DMS 273 treated with DMSO at 0.1 percent for 48 hours (cell line): ENCODE measurements around the gene EMSY.

Experiments used
- DNase-seq: peaks from one replicate; lab custom pipeline; 2025; lab: John Stamatoyannopoulos, UW

The EMSY gene

GRCh38 chr11:76459299-76459698 is 14.5 kb downstream of the EMSY start:
- no peak for DNase-seq

DNA sequence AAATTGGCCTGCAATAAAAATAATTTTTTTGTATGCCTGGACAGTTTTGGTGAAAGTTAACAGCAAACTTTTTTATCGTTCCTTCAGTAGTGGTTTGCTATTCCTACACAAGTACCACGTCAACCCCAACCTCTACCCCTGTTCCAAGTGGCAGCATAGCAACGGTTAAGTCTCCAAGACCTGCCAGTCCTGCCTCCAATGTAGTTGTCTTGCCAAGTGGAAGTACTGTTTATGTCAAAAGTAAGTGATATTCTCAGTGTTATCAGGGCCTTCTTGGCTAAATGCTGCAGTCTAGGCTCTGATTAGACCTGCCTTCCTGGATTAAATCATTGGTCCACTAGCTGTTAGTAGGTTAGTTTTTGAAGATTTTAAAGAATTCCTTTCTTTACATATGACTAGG is 15.0 kb downstream of the EMSY start:
- DNase-seq: no peak

DNA sequence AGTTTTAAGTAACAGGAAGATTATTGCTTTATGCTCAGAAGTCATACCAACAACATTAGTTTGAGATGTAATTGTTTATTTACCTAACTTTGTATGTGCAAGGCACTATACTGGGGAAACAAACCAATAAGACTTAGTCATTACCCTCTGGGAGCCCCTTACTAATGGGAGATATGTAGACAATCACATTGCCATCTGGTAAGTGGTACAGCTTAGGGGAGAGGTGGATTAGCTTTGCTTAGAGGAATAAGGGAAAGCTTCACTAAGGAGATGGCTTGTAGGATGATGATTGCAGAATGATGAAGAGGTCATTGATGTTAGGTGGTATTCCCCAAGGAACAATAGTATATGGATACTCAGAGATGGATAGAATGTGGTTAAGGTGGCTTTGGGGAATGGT is 17.5 kb downstream of the EMSY start:
- no peak for DNase-seq

GRCh38 chr11:76465701-76466100 is 20.9 kb downstream of the EMSY start:
- DNase-seq: no peak

- no peak for DNase-seq
These were observed 21.8 kb downstream of the EMSY start for GRCh38 chr11:76466666-76467065.

DNA sequence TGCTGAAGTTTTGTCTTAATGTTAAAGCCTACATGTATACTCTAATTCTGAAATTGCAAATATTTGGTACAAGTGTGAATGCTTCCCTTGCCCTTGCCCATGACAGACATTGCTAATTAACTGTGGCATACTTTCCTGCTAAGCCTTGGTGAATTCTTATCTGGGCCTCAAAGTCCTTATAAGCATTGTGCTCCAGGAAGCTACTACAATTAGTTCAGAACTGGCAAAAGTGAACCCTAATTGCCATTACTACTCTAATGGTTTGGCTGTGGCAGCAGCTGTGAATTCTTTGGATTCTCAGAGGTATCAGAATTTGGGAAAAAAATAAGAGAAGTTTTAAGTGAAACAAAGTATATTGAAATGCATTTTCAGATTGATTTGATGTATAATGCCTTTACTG is 24.3 kb downstream of the EMSY start:
- no peak for DNase-seq

DNA sequence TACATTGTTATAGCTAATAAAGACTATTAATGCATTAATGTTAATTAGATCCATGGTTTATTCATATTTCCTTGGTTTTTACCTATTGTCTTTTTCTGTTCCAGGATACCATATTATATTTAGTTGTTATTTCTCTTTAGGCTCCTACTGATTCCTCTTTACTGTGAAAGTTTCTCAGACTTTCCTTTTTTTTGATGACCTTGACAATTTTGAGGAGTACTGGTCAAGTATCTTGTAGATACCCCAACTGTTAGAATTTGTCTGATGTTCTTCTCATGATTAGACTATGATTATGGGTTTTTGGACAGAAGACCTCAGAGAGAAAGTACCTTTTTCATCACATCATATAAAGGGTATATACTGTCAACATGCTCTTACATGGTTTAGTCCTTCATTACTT is 26.6 kb downstream of the EMSY start:
- DNase-seq: no peak

- DNase-seq: no peak
These were observed 35.4 kb downstream of the EMSY start for GRCh38 chr11:76480241-76480640.

GRCh38 chr11:76491644-76492043 is 46.8 kb downstream of the EMSY start:
- DNase-seq: no peak

DNA sequence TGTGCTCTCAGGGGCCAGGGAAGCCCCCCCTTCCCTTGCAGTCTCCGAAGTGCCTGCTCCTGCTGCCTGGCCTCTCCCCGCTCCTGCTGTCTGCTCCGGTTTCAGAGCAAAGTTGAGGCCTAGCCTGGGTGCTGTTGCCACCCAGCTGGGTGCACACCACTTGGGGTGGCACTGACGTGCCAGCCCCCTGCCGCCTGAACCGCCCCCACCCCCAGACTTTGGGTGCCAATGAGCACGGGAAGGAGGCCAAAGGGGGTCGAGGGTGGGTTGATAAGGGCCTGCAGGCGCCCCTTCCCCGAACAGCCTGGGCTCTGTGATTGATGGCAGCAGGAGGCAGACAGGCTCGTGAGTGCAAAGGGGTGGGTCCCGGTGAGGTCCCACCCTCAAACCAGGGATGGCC is 48.2 kb downstream of the EMSY start:
- no peak for DNase-seq

GRCh38 chr11:76493626-76494539 is 49.1 kb downstream of the EMSY start:
- DNase-seq: no peak

- no peak for DNase-seq
These were observed 50.2 kb downstream of the EMSY start for GRCh38 chr11:76495019-76495418.

- DNase-seq: no peak
These were observed 51.4 kb downstream of the EMSY start for GRCh38 chr11:76496174-76496573.

- DNase-seq: no peak
These were observed 56.8 kb downstream of the EMSY start for GRCh38 chr11:76501526-76502202.

DNA sequence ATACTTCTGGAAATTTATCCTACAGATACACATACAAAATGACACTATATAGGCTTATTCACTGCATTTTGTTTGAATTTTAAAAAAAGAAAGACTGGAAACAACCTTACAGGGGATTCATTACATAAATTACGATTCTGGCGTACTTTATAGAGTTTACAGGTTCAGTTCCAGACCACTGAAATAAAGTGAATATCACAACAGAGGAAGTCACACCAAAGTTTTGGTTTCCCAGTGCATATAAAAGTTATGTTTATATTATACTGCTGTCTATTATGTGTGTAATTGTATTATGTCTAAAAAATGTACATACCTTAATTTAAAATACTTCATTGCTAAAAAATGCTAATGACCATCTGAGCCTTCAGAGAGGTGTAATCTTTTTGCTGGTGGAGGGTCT is 62.0 kb downstream of the EMSY start:
- no peak for DNase-seq

- no peak for DNase-seq
These were observed 65.5 kb downstream of the EMSY start for GRCh38 chr11:76510060-76511047.

GRCh38 chr11:76512851-76513653 is 68.2 kb downstream of the EMSY start:
- peak; percentile 3 for DNase-seq

- DNase-seq: no peak
These were observed 68.8 kb downstream of the EMSY start for GRCh38 chr11:76513654-76514034.

GRCh38 chr11:76515494-76515893 is 70.7 kb downstream of the EMSY start:
- no peak for DNase-seq

- no peak for DNase-seq
These were observed 78.3 kb downstream of the EMSY start for GRCh38 chr11:76523147-76523546.

DNA sequence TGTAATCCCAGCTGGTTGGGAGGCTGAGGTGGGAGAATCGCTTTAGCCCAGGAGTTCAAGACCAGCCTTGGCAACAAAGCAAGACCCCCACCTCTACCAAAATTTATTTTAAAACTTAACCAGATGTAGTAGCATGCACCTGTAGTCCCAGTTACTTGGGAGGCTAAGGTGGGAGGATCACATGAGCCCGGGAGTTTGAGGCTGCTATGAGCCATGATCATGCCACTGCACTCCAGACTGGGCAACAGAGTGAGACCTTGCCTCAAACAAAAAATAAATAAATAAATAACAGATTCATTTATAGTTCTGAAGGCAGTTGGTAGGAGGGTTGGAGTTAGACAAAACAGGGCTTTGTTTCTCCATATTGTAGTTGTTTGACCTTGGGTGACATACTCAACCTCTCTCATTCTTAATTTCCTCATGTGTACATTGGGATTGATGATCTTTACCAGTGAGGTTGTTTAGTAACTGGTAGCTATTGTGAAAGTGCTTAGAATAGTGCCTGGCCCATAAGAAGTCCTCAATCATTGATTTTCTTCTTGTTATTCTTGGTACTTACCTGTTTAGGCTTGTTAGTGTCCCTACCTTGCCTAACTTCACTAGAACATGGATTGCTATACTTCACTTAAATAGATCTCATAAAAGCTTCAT is 79.1 kb downstream of the EMSY start:
- no peak for DNase-seq
